Ascending aorta (tissue), 2 donors: ENCODE data around the gene GALNT18. TPM values are rescaled to one million over a fixed set of nuclear protein-coding genes. Genes with fewer than 3 reads are reported as not detected.

Experiments used
- DNase-seq, 2 donors: peaks; one replicate each; pipeline ENCODE4 v3.0.0-alpha.2; 2019; ENCODE audit warnings: low spot score in 2 of 2
- H3K27ac ChIP-seq, 2 donors: fragments of 200-600 bp; sonication (generic); one replicate each; pipeline ENCODE4 v1.5.1; 2016 to 2017; ENCODE audit warnings: mild to moderate bottlenecking in 1 of 2
- H3K27me3 ChIP-seq: fragments of 200-600 bp; sonication (generic); one replicate; pipeline ENCODE4 v1.5.1; 2017
- H3K36me3 ChIP-seq, 2 donors: fragments of 200-600 bp; sonication (generic); one replicate each; pipeline ENCODE4 v1.5.1; 2016
- H3K4me1 ChIP-seq, 2 donors: fragments of 200-600 bp; sonication (generic); one replicate each; pipeline ENCODE4 v1.5.1; 2016 to 2017; ENCODE audit warnings: mild to moderate bottlenecking in 1 of 2
- H3K4me3 ChIP-seq, 2 donors: fragments of 200-600 bp; sonication (generic); one replicate each; pipeline ENCODE4 v1.5.1; 2016 to 2017; ENCODE audit warnings: mild to moderate bottlenecking in 1 of 2
- H3K9me3 ChIP-seq, 2 donors: fragments of 200-600 bp; sonication (generic); one replicate each; pipeline ENCODE4 v1.5.1; 2016
- CTCF ChIP-seq, 3 experiments: fragments of 200-600 bp in 2 of 3; fragments of 450-650 bp in 1 of 3; sonication (generic) in 2 of 3; IDR thresholded peaks; one replicate each; pipeline ENCODE4 v1.5.1; 2016 to 2019; ENCODE audit warnings: antibody characterized with exemption in 3 of 3, mild to moderate bottlenecking in 1 of 3, moderate library complexity in 1 of 3
- intact Hi-C: fragments of 100-400 bp; cut with DNase I; formaldehyde crosslinking; loops from one replicate; pipeline ENCODE4 v1.15.1; 2023
- total RNA-seq: library from RNA; depleted of rRNA; stranded (reverse); fragments of >200 nt; gene quantifications from one replicate; pipeline ENCODE4 v1.1.0, GENCODE V29; 2016

The GALNT18 gene
- total RNA-seq, 1 donor from 2014 or later = 53.5 TPM

GRCh38 chr11:11588243-11588642 is 33.6 kb downstream of the GALNT18 start:
- intact Hi-C loops = loop anchor here (2.0 to 5.0 kb wide), 2 partner anchors 33 to 86 kb away; no protein-coding TSS in a partner anchor
- H3K4me3 ChIP-seq = no peak overlapping the region
- peak overlapping the region; percentile 71 to 81 for H3K27ac ChIP-seq
- peaks cover 6 to 48% of the 10 kb centered on the region in 2 donors for H3K4me1 ChIP-seq
- no peaks in the 10 kb centered on the region for H3K27me3 ChIP-seq
- TF ChIP-seq CTCF (IDR thresholded peaks at IDR 0.05) = no peak
- no peaks in the 10 kb centered on the region for H3K36me3 ChIP-seq
- no peaks in the 10 kb centered on the region for H3K9me3 ChIP-seq
- no peak for DNase-seq

GRCh38 chr11:11587122-11587521 is 34.7 kb downstream of the GALNT18 start:
- no peak for DNase-seq
- no peaks in the 10 kb centered on the region for H3K9me3 ChIP-seq
- peak overlapping the region in 1 of 2 donors; percentile 12 for H3K4me3 ChIP-seq
- intact Hi-C loops = loop anchor here (2.0 to 5.0 kb wide), 2 partner anchors 22 to 85 kb away; no protein-coding TSS in a partner anchor
- H3K27ac ChIP-seq = peak overlapping the region; percentile 71 to 81
- H3K36me3 ChIP-seq = no peaks in the 10 kb centered on the region
- H3K4me1 ChIP-seq = peaks cover 6 to 48% of the 10 kb centered on the region in 2 donors
- TF ChIP-seq CTCF (IDR thresholded peaks at IDR 0.05) = no peak
- no peaks in the 10 kb centered on the region for H3K27me3 ChIP-seq

- DNase-seq = no peak
- intact Hi-C loops = loop anchor here (2.0 to 5.0 kb wide), 2 partner anchors 22 to 84 kb away; no protein-coding TSS in a partner anchor
- Histone ChIP-seq H3K4me3 (peak overlapping the region in 1 of 2 donors; percentile 12), H3K9me3 (no peaks in the 10 kb centered on the region), H3K36me3 (no peaks in the 10 kb centered on the region), H3K4me1 (peaks cover 6 to 48% of the 10 kb centered on the region in 2 donors), H3K27ac (peak overlapping the region; percentile 71 to 81), H3K27me3 (no peaks in the 10 kb centered on the region)
- TF ChIP-seq CTCF (IDR thresholded peaks at IDR 0.05) = no peak
These were observed 35.3 kb downstream of the GALNT18 start for GRCh38 chr11:11586465-11586864.

- Histone ChIP-seq H3K27me3 (no peaks in the 10 kb centered on the region), H3K36me3 (no peaks in the 10 kb centered on the region), H3K27ac (peak overlapping the region; percentile 30 to 81), H3K4me3 (no peak overlapping the region), H3K4me1 (peaks cover 10 to 56% of the 10 kb centered on the region in 2 donors), H3K9me3 (no peaks in the 10 kb centered on the region)
- no peak for DNase-seq
- no peak for TF ChIP-seq CTCF (IDR thresholded peaks at IDR 0.05)
- intact Hi-C loops = loop anchor here (1.0 to 5.0 kb wide), 2 partner anchors 13 to 83 kb away; no protein-coding TSS in a partner anchor
These were observed 36.9 kb downstream of the GALNT18 start for GRCh38 chr11:11584937-11585336.

GRCh38 chr11:11584530-11584810 is 37.3 kb downstream of the GALNT18 start:
- no peak for TF ChIP-seq CTCF (IDR thresholded peaks at IDR 0.05)
- intact Hi-C loops = loop anchor here (1.0 kb wide), 1 partner anchor 12 kb away; no protein-coding TSS in a partner anchor
- no peak for DNase-seq
- no peaks in the 10 kb centered on the region for H3K27me3 ChIP-seq
- H3K27ac ChIP-seq = peak overlapping the region; percentile 30 to 81
- no peaks in the 10 kb centered on the region for H3K36me3 ChIP-seq
- H3K4me3 ChIP-seq = no peak overlapping the region
- H3K4me1 ChIP-seq = peaks cover 10 to 51% of the 10 kb centered on the region in 2 donors
- no peaks in the 10 kb centered on the region for H3K9me3 ChIP-seq
